IMR-90 (cell line): Measurements from ENCODE around the gene DMAP1.

Source experiments
- CEBPB ChIP-seq: IDR thresholded peaks from 2 replicates; pipeline ENCODE4 v1.6.1; 2012; ENCODE audit warnings: low read depth, low read length, improper control_type of control experiment
- CHD1 ChIP-seq: IDR thresholded peaks from 2 replicates; pipeline ENCODE4 v1.6.1; 2012; ENCODE audit warnings: low read depth, low read length, improper control_type of control experiment
- CTCF ChIP-seq: conservative IDR thresholded peaks from 2 replicates; pipeline ENCODE4 v1.5.1; 2012; ENCODE audit warnings: mild to moderate bottlenecking, low read depth, low read length, improper control_type of control experiment
- MAFK ChIP-seq: IDR thresholded peaks from 2 replicates; pipeline ENCODE4 v1.6.1; 2012; ENCODE audit warnings: low read depth, low read length, improper control_type of control experiment
- MAZ ChIP-seq: IDR thresholded peaks from 2 replicates; pipeline ENCODE4 v1.6.1; 2012; ENCODE audit warnings: low read depth, mild to moderate bottlenecking, low read length, improper control_type of control experiment, moderate library complexity, borderline replicate concordance
- MXI1 ChIP-seq: IDR thresholded peaks from 2 replicates; pipeline ENCODE4 v1.6.1; 2012; ENCODE audit warnings: low read depth, mild to moderate bottlenecking, low read length, moderate library complexity, borderline replicate concordance
- NFE2L2 ChIP-seq: fragments of 150-350 bp; IDR thresholded peaks from 2 replicates; pipeline ENCODE4 v1.6.1; 2016; ENCODE audit warnings: low read depth, mild to moderate bottlenecking, low read length
- POLR2A ChIP-seq: IDR thresholded peaks from 2 replicates; pipeline ENCODE4 v1.6.1; 2012; ENCODE audit warnings: mild to moderate bottlenecking, low read depth, low read length
- RAD21 ChIP-seq: IDR thresholded peaks from 2 replicates; pipeline ENCODE4 v1.6.1; 2012; ENCODE audit warnings: low read length, improper control_type of control experiment
- RCOR1 ChIP-seq: IDR thresholded peaks from 2 replicates; pipeline ENCODE4 v1.6.1; 2012; ENCODE audit warnings: mild to moderate bottlenecking, low read length, improper control_type of control experiment; ENCODE audit not compliant: insufficient replicate concordance
- RFX5 ChIP-seq: IDR thresholded peaks from 2 replicates; pipeline ENCODE4 v1.8.0; 2012; ENCODE audit warnings: low read depth, mild to moderate bottlenecking, low read length, moderate library complexity
- SMC3 ChIP-seq: fragments of 150-350 bp; IDR thresholded peaks from 2 replicates; pipeline ENCODE4 v1.6.1; 2016; ENCODE audit warnings: low read depth, mild to moderate bottlenecking, antibody characterized with exemption, low read length, moderate library complexity
- TF ChIP-seq, protein P1 (sequence below): fragments of 150-350 bp; IDR thresholded peaks from 2 replicates; pipeline ENCODE4 v1.6.1; 2016; ENCODE audit warnings: low read depth, mild to moderate bottlenecking, low read length, moderate library complexity, borderline replicate concordance

GRCh38 chr1:44262816-44263567, 49.7 kb downstream of the DMAP1 start:
- no peak for TF ChIP-seq CTCF
- no peak for TF ChIP-seq RFX5
- no peak for TF ChIP-seq POLR2A
- no peak for TF ChIP-seq MXI1
- TF ChIP-seq RCOR1, result no peak
- TF ChIP-seq SMC3, result no peak
- no peak for TF ChIP-seq MAZ
- TF ChIP-seq CHD1, result no peak
- TF ChIP-seq NFE2L2, result no peak
- no peak for TF ChIP-seq MAFK
- TF ChIP-seq, protein P1, sequence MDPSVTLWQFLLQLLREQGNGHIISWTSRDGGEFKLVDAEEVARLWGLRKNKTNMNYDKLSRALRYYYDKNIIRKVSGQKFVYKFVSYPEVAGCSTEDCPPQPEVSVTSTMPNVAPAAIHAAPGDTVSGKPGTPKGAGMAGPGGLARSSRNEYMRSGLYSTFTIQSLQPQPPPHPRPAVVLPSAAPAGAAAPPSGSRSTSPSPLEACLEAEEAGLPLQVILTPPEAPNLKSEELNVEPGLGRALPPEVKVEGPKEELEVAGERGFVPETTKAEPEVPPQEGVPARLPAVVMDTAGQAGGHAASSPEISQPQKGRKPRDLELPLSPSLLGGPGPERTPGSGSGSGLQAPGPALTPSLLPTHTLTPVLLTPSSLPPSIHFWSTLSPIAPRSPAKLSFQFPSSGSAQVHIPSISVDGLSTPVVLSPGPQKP, result no peak
- no peak for TF ChIP-seq RAD21
- TF ChIP-seq CEBPB, result no peak
